HG03520 (cell line): Measurements from ENCODE around the gene RUNX1.

Source experiments
- ATAC-seq: cut with Tn5 transposase; IDR thresholded peaks from one replicate; pipeline ENCODE4 v1.9.1; 2021; ENCODE audit warnings: mild to moderate bottlenecking, moderate library complexity; ENCODE audit not compliant: unreplicated experiment

Gene RUNX1

GRCh38 chr21:34907461-34908418 is 141.4 kb downstream of the RUNX1 start:
- no peak for ATAC-seq

- ATAC-seq, result no peak
These were observed 142.7 kb downstream of the RUNX1 start for GRCh38 chr21:34906401-34906800.

GRCh38 chr21:34905218-34905537 is 143.9 kb downstream of the RUNX1 start:
- ATAC-seq, result no peak

- no peak for ATAC-seq
These were observed 144.4 kb downstream of the RUNX1 start for GRCh38 chr21:34904526-34905217.

- ATAC-seq, result no peak
These were observed 148.7 kb downstream of the RUNX1 start for GRCh38 chr21:34900376-34900775.

- ATAC-seq, result no peak
These were observed 149.3 kb downstream of the RUNX1 start for GRCh38 chr21:34899760-34900159.

- no peak for ATAC-seq
These were observed 149.8 kb downstream of the RUNX1 start for GRCh38 chr21:34899302-34899701.

- no peak for ATAC-seq
These were observed 151.3 kb downstream of the RUNX1 start for GRCh38 chr21:34897828-34898227.

- no peak for ATAC-seq
These were observed 154.7 kb downstream of the RUNX1 start for GRCh38 chr21:34894401-34894800.

GRCh38 chr21:34892209-34892608 is 156.9 kb downstream of the RUNX1 start:
- no peak for ATAC-seq

- ATAC-seq, result no peak
These were observed 157.5 kb downstream of the RUNX1 start for GRCh38 chr21:34891613-34891943.

GRCh38 chr21:34890724-34891612 is 158.1 kb downstream of the RUNX1 start:
- ATAC-seq, result no peak

GRCh38 chr21:34890470-34890723 is 158.7 kb downstream of the RUNX1 start:
- no peak for ATAC-seq

- ATAC-seq, result peak; percentile 20
These were observed 159.2 kb downstream of the RUNX1 start for GRCh38 chr21:34889676-34890469.

- no peak for ATAC-seq
These were observed 159.8 kb downstream of the RUNX1 start for GRCh38 chr21:34889320-34889675.

GRCh38 chr21:34888569-34889319 is 160.4 kb downstream of the RUNX1 start:
- ATAC-seq, result peak; percentile 52

GRCh38 chr21:34887725-34888568 is 161.2 kb downstream of the RUNX1 start:
- ATAC-seq, result no peak

GRCh38 chr21:34887105-34887442 is 162.0 kb downstream of the RUNX1 start:
- no peak for ATAC-seq
